K562 (cell line): ENCODE data around the gene SGPL1. TPM values are rescaled to one million over a fixed set of nuclear protein-coding genes. Genes with fewer than 3 reads are reported as not detected.

Source experiments
- ATAC-seq: fragments of 200-7000 bp; cut with Tn5 transposase; 3 replicates; pipeline ENCODE4 v1.9.1; 2020; ENCODE audit warnings: moderate library complexity
- BruUV-seq: library from RNA; stranded (reverse); fragments of 400-500 nt; replicated peaks from 2 replicates; lab custom pipeline; 2021; lab: Mats Ljungman, UMichigan
- CTCF ChIA-PET: fragments of 300-600 bp; formaldehyde crosslinking; extraction: SDS; loops from one replicate; lab custom pipeline; 2021; ENCODE audit warnings: low intra/inter-chr PET ratio; lab: Yijun Ruan, JAX
- POLR2A ChIA-PET: fragments of 300-600, 350-650 bp; sonication (Branson Sonifier 250); formaldehyde crosslinking; extraction: SDS; loops from one replicate; lab custom pipeline; 2021; ENCODE audit warnings: antibody characterized with exemption, inconsistent platforms; lab: Yijun Ruan, JAX
- DNase-seq, 4 experiments: peaks; one replicate each; pipeline versions ENCODE4 v3.0.0 to v3.0.0-alpha.2; 2011 to 2018; ENCODE audit warnings: low spot score in 3 of 4, mixed read lengths in 3 of 4; ENCODE audit errors: extremely low read depth in 1 of 4
- FAIRE-seq: peaks from 2 replicates; lab custom pipeline; 2011; peaks lifted over from hg19 to GRCh38; lab: Jason Lieb, UNC
- H2AFZ ChIP-seq: 2 replicates; pipeline ENCODE4 v1.6.0; 2011; ENCODE audit warnings: low read depth, low read length, control low read depth, inconsistent platforms
- H3K27ac ChIP-seq: fragments of 200-600 bp; 3 replicates; pipeline ENCODE4 v1.8.0; 2011; ENCODE audit warnings: low read depth, mild to moderate bottlenecking, control low read depth, inconsistent platforms, low read length, moderate library complexity, mixed read lengths; ENCODE audit errors: extremely low read depth
- H3K27me3 ChIP-seq, 2 experiments: fragments of 300-600 bp in 1 of 2; 2 replicates in 1 of 2; 3 replicates in 1 of 2; pipeline versions ENCODE4 v1.6.0 to v1.8.0; 2011; ENCODE audit warnings: inconsistent platforms in 2 of 2, low read length in 2 of 2, mild to moderate bottlenecking in 1 of 2, mixed read lengths in 1 of 2, moderate library complexity in 1 of 2; ENCODE audit not compliant: control insufficient read depth in 2 of 2, insufficient read depth in 2 of 2
- H3K36me3 ChIP-seq: fragments of 300-600 bp; 3 replicates; pipeline ENCODE4 v1.8.0; 2011; ENCODE audit warnings: mild to moderate bottlenecking, low read length, inconsistent platforms; ENCODE audit not compliant: control insufficient read depth, insufficient read depth
- H3K4me1 ChIP-seq, 2 experiments: fragments of 200-600 bp in 1 of 2; replicated peaks in 1 of 2; 2 replicates in 1 of 2; 3 replicates in 1 of 2; pipeline versions ENCODE4 v1.5.1 to v1.8.0; 2011; ENCODE audit warnings: inconsistent platforms in 2 of 2, low read length in 2 of 2, mild to moderate bottlenecking in 1 of 2, mixed read lengths in 1 of 2, moderate library complexity in 1 of 2; ENCODE audit not compliant: control insufficient read depth in 2 of 2, insufficient read depth in 2 of 2
- H3K4me2 ChIP-seq: 2 replicates; pipeline ENCODE4 v1.6.1; 2011; ENCODE audit warnings: low read length, control low read depth, inconsistent platforms, mixed read lengths; ENCODE audit not compliant: insufficient read depth
- H3K4me3 ChIP-seq: fragments of 200-600 bp; sonication (generic), shearing (Covaris generic); 2 replicates; pipeline ENCODE4 v1.5.1; 2016; ENCODE audit warnings: control low read depth, inconsistent platforms
- H3K79me2 ChIP-seq: fragments of 200-600 bp; 3 replicates; pipeline ENCODE4 v1.8.0; 2011; ENCODE audit warnings: low read length, inconsistent platforms; ENCODE audit not compliant: control insufficient read depth, insufficient read depth
- H3K9ac ChIP-seq, 2 experiments: 2 replicates each; pipeline versions ENCODE4 v1.6.0 to v1.6.1; 2011; ENCODE audit warnings: low read depth in 2 of 2, low read length in 2 of 2, control low read depth in 1 of 2, inconsistent platforms in 1 of 2, mild to moderate bottlenecking in 1 of 2, mixed read lengths in 1 of 2; ENCODE audit not compliant: insufficient read depth in 1 of 2
- H3K9me1 ChIP-seq: one replicate; pipeline ENCODE4 v1.6.0; 2011; ENCODE audit warnings: inconsistent platforms, mild to moderate bottlenecking, low read length, moderate library complexity; ENCODE audit not compliant: control insufficient read depth, insufficient read depth
- H3K9me3 ChIP-seq: replicated peaks from 2 replicates; pipeline ENCODE4 v1.5.1; 2011; ENCODE audit warnings: low read depth, low read length, inconsistent platforms; ENCODE audit not compliant: control insufficient read depth, insufficient read depth
- H4K20me1 ChIP-seq: replicated peaks from 2 replicates; pipeline ENCODE4 v1.6.1; 2011; ENCODE audit warnings: low read length, inconsistent platforms, mixed read lengths; ENCODE audit not compliant: control insufficient read depth, insufficient read depth
- DNMT1 ChIP-seq: fragments of 450-650 bp; IDR thresholded peaks from 2 replicates; pipeline ENCODE4 v1.6.1; 2016; ENCODE audit warnings: antibody characterized with exemption, mild to moderate bottlenecking
- HMG20B ChIP-seq: fragments of 250-450 bp; sonication (Bioruptor Pico); IDR thresholded peaks from 2 replicates; pipeline ENCODE4 v1.5.0; 2021; ENCODE audit warnings: mild to moderate bottlenecking
- MNT ChIP-seq, 2 experiments: fragments of 450-650 bp; conservative IDR thresholded peaks; 2 replicates each; pipeline ENCODE4 v1.6.1; 2017; ENCODE audit warnings: mild to moderate bottlenecking in 2 of 2, moderate library complexity in 2 of 2
- NEUROD1 ChIP-seq: fragments of 150-350 bp; IDR thresholded peaks from 2 replicates; pipeline ENCODE4 v1.6.1; 2014; ENCODE audit warnings: borderline replicate concordance, low read length, low read depth; ENCODE audit not compliant: partially characterized antibody
- NR4A1 ChIP-seq, 2 experiments: fragments of 250-450 bp in 1 of 2; fragments of 450-650 bp in 1 of 2; sonication (Bioruptor Pico) in 1 of 2; IDR thresholded peaks; 2 replicates each; pipeline versions ENCODE4 v1.4.0 to v1.6.1; 2016 to 2020; ENCODE audit warnings: mild to moderate bottlenecking in 2 of 2, missing compliant biosample characterization in 1 of 2, missing genetic modification characterization in 1 of 2, moderate library complexity in 1 of 2
- PRMT5 ChIP-seq: sonication (generic); formaldehyde crosslinking; IDR thresholded peaks from 2 replicates; pipeline ENCODE4 v1.5.0; 2020; ENCODE audit warnings: missing genetic modification reagents
- SMARCA4 ChIP-seq: fragments of 450-650 bp; IDR thresholded peaks from 2 replicates; pipeline ENCODE4 v1.6.1; 2016
- TAF7 ChIP-seq: fragments of 450-650 bp; IDR thresholded peaks from 2 replicates; pipeline ENCODE4 v1.6.1; 2016; ENCODE audit warnings: missing genetic modification characterization, missing compliant biosample characterization
- XRCC3 ChIP-seq: fragments of 450-650 bp; IDR thresholded peaks from 2 replicates; pipeline ENCODE4 v1.6.1; 2017; ENCODE audit warnings: mild to moderate bottlenecking, moderate library complexity
- ZNF436 ChIP-seq: fragments of 250-450, 450-650 bp; sonication (Bioruptor Pico); formaldehyde crosslinking; IDR thresholded peaks from 2 replicates; pipeline ENCODE4 v1.7.0; 2020; ENCODE audit warnings: mild to moderate bottlenecking
- ZNF57 ChIP-seq: fragments of 450-650 bp; formaldehyde crosslinking; IDR thresholded peaks from 2 replicates; pipeline ENCODE4 v1.4.0; 2020; ENCODE audit warnings: mild to moderate bottlenecking, moderate library complexity
- WGBS: fragments of 100-300 bp; shearing (Covaris generic); methylation state at CpG from one replicate; pipeline ENCODE4 v1.1.6; 2016; ENCODE audit warnings: low coverage, mixed read lengths; ENCODE audit not compliant: insufficient coverage; ENCODE audit errors: missing lambda C conversion rate; 5-methylcytosine and 5-hydroxymethylcytosine counted together
- in situ Hi-C: fragments of 300-500 bp; cut with MboI; formaldehyde crosslinking; loops from 4 replicates; pipeline ENCODE4 v1.15.0; 2018; ENCODE audit warnings: inconsistent platforms, mixed read lengths
- intact Hi-C: fragments of 100-400 bp; cut with micrococcal nuclease; formaldehyde crosslinking; loops from 2 replicates; pipeline ENCODE4 v1.14.2; 2022
- polyA plus RNA-seq, 8 experiments: library from polyadenylated mRNA; depleted of rRNA in 4 of 8; stranded (reverse) in 5 of 8; unstranded in 3 of 8; fragments of >200 nt; fragmentation: Nextera tagmentation in 2 of 8; fragmentation: Illumina TruSeq in 1 of 8; extraction: Ambion mirVana in 2 of 8; extraction: Trizol in 1 of 8; gene quantifications; 2 replicates each; pipeline versions ENCODE4 v1.2.1 to v1.2.3, GENCODE V29; 2011 to 2014; ENCODE audit warnings: inconsistent platforms in 1 of 8, missing spikeins in 1 of 8
- total RNA-seq, 7 experiments: library from RNA; depleted of rRNA in 6 of 7; stranded (reverse); fragments of >200 nt in 6 of 7; fragmentation: Illumina TruSeq in 2 of 7; extraction: Trizol in 2 of 7; gene quantifications; 2 replicates each; pipeline versions ENCODE4 v1.2.1 to v1.2.3, GENCODE V29; 2011 to 2021; ENCODE audit warnings: low replicate concordance in 1 of 7
- TF ChIP-seq, protein P1 (sequence below): IDR thresholded peaks from 2 replicates; pipeline ENCODE4 v1.6.1; 2012; ENCODE audit warnings: low read depth, low read length, improper control_type of control experiment, borderline replicate concordance

SGPL1 gene
- total and polyA plus RNA-seq, 9 of the 15 experiments (the other 6 are each of a cell fraction or from before 2014, with no cell fraction given) = 6.0 to 18.0 (median 8.7) TPM

- no peak for FAIRE-seq
- intact Hi-C loops = no loop called here
- no peaks in the 10 kb centered on the region for H3K27me3 ChIP-seq
- H3K9me3 ChIP-seq = no peaks in the 10 kb centered on the region
- in situ Hi-C loops = no loop called here
- no peaks in the 10 kb centered on the region for H3K9me1 ChIP-seq
- WGBS = 88% methylated on average over 1 of the region's 1 CpG
- peaks cover 6 to 10% of the 10 kb centered on the region in 2 experiments; a peak in 3 of 5 replicates for H3K4me1 ChIP-seq
- no TSS peak for BruUV-seq
- H4K20me1 ChIP-seq = no peaks in the 10 kb centered on the region
- no peak for DNase-seq
- ATAC-seq = no peak
- H3K9ac ChIP-seq = no peak overlapping the region
- no peak overlapping the region for H3K27ac ChIP-seq
- no peak overlapping the region for H3K4me3 ChIP-seq
- no peak overlapping the region for H3K4me2 ChIP-seq
- no peak overlapping the region for H2AFZ ChIP-seq
- TF ChIP-seq HMG20B (CRISPR knock-in tag) (no peak), ZNF57 (CRISPR knock-in tag) (no peak), DNMT1 (no peak), SMARCA4 (no peak), NR4A1 (CRISPR knock-in tag; IDR thresholded peaks at IDR 0.05) (no peak), NR4A1 (tag; IDR thresholded peaks at IDR 0.05) (no peak), PRMT5 (CRISPR knock-in tag) (no peak), ZNF436 (no peak), TAF7 (no peak), XRCC3 (no peak), MNT (conservative IDR thresholded peaks at IDR 0.05) (no peak), NEUROD1 (no peak)
- TF ChIP-seq, protein P1, sequence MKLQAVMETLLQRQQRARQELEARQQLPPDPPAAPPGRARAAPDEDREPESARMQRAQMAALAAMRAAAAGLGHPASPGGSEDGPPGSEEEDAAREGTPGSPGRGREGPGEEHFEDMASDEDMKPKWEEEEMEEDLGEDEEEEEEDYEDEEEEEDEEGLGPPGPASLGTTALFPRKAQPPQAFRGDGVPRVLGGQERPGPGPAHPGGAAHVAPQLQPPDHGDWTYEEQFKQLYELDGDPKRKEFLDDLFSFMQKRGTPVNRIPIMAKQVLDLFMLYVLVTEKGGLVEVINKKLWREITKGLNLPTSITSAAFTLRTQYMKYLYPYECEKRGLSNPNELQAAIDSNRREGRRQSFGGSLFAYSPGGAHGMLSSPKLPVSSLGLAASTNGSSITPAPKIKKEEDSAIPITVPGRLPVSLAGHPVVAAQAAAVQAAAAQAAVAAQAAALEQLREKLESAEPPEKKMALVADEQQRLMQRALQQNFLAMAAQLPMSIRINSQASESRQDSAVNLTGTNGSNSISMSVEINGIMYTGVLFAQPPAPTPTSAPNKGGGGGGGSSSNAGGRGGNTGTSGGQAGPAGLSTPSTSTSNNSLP = no peak
- TF ChIP-seq, all 486 proteins: peak for 0
- POLR2A ChIA-PET = interaction anchor here (1.4 kb wide), 1 partner anchor 16 kb away, joined by 5 read pairs; no protein-coding TSS in a partner anchor
- H3K79me2 ChIP-seq = no peaks in the 10 kb centered on the region
- no peaks in the 10 kb centered on the region for H3K36me3 ChIP-seq
- CTCF ChIA-PET = no interaction called here
Measured at GRCh38 chr10:70795613-70796012, 20.1 kb upstream of the SGPL1 start.
